WTC11 (cell line): ENCODE measurements around the gene UGT8.

Experiments used
- FOXP1 ChIP-seq: sonication (generic); formaldehyde crosslinking; IDR thresholded peaks from 2 replicates; pipeline ENCODE4 v1.8.0; 2022; ENCODE audit warnings: missing genetic modification reagents, mild to moderate bottlenecking, moderate library complexity, borderline replicate concordance
- NFATC4 ChIP-seq: fragments of 250-450 bp; sonication (Bioruptor Pico); IDR thresholded peaks from 2 replicates; pipeline ENCODE4 v1.9.0; 2021; ENCODE audit warnings: mild to moderate bottlenecking

GRCh38 chr4:114595207-114595606 is 3.4 kb upstream of the UGT8 start:
- TF ChIP-seq NFATC4 (CRISPR knock-in tag) = no peak
- TF ChIP-seq FOXP1 (CRISPR knock-in tag) = no peak
